Measurements from ENCODE around the gene ANKLE2. TPM values are rescaled to one million over a fixed set of nuclear protein-coding genes. Genes with fewer than 3 reads are reported as not detected.

Gene ANKLE2
- total RNA-seq, 1 experiment from 2014 or later = 47.4 TPM

DNA sequence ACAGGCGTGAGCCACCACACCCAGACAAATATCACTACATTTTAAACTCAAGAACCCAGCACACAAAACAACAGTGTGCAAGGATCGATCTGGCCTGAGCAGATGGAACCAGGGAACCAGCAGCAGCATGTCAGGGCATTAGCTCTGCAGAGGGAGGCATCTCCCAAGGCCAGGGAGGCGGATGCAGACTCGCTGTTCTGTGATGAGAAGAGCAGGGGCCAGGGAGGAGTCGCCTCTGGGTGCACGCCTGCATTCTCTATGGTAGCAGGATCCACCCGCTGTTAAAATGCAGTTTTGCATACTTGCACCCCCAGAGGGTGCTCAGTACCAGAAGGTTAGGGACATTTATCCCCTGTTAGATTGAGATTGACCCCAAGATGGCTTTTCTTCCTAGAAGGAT lies 33.1 kb downstream of the ANKLE2 start:
- DNase-seq (ENCODE audit: low read depth) = no peak
- in situ Hi-C loops (cut with HindIII; ENCODE audit: low pct_unique_long_range_greater_than_20kb, low sequenced_read_pairs) = no loop called here

DNA sequence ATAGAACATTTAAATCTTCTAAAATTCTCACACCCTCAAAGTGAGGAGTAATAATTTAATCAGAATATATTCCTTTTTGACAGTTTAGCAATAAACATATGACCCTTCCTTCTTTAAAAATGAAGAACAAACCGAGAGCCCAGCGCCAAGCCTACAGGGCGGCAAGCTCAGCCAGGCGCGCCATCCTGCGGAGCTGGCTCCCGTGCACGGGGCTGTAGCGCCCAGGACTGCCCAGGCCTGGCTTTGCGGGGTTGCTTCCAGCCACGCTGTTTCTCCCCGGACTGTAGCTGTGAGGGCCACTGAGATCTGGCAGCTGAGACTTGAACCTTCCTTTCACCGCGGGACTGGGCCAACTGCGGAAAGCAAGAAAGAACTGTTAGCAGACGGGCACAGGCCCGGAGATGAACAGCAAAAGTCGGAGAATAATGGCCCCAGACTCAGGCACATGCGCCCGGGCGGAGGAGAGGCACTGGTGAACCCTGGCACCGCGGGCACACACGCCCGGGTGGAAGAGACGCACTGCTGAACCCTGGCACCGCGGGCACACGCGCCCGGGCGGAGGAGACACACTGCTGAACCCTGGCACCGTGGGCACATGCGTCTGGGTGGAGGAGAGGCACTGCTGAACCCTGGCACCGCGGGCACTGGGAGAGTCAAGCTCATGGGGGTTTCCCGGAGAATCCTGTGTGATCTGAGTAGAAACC lies 34.4 kb downstream of the ANKLE2 start:
- in situ Hi-C loops (cut with HindIII; ENCODE audit: low pct_unique_long_range_greater_than_20kb, low sequenced_read_pairs) = no loop called here

DNA sequence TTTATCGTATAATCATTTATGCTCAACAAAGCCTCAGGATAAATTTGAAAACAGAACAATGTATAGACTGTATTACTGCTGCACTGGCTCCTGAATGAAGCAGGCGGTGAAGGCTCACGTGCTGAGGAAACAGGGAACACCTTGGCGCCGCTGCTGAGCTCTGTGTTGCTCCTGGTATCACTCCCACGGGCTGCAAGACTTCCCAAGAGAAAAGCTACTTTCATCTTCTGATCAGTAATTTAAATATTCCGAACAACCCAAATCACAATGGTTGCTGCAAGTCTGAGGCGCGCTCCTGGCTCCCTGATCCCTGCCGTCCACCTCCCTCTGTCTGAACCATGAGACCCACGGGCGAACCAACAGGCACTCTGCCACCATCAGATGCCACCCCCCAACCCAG lies 35.2 kb downstream of the ANKLE2 start:
- no peak for DNase-seq (ENCODE audit: low read depth)
- in situ Hi-C loops (cut with HindIII; ENCODE audit: low pct_unique_long_range_greater_than_20kb, low sequenced_read_pairs) = no loop called here

More for the DNA sequence above, 34.4 kb downstream of the ANKLE2 start:
- no peak for DNase-seq (ENCODE audit: low read depth)

DNA sequence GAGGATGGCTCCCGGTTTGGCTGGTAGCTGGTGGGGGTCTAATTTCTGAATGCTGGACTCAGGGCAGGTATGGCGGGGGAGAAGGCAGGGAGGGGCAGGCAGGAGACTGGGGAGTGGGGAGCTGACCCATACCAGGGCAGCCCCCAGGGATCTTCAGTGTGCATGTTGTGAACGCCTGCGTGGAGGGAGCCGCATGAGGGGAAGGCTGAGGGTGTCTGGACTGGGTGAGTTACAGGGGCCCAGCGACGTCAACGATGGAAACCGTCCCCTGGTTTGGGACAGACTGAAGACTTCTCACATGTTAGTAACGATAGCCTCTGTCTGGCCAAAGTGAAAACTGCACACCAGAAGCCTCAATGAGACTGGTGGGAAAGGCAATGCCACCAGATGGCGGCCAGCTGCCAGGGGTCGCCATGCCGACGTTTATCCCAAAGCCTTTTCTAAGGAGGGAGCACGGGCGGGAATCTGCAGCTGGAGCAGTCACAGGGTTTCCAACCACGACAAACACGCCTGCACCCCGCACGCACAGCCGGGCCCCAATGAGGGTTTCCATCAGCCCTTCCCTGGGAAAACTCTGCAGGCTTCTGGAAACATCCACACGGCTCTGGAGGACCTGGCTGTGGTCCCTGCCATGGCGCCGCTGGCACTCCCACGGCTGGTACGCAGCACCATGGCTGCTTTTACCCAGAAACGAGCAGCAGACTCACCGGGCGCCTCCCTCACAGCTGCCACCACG lies 37.0 kb downstream of the ANKLE2 start:
- in situ Hi-C loops (cut with HindIII; ENCODE audit: low pct_unique_long_range_greater_than_20kb, low sequenced_read_pairs) = no loop called here

DNA sequence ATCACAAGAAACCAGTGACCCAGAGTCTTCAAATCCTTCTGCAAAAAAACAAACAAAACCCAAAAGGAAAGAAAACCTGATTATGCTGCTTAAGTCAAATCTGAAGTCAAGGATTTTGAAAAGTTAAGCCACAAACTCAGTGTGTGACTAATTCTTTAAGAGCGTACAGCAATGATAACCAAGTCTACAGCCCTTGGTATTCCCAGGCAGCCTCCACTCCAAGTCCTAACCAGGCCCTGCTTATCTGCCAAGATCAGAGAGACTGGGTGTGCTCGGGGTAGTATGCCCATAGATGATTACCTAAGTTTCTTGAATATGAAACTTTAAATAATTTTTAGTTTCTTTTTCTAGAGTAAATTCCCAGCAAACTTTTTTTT lies 37.9 kb downstream of the ANKLE2 start:
- no peak for DNase-seq (ENCODE audit: low read depth)
- in situ Hi-C loops (cut with HindIII; ENCODE audit: low pct_unique_long_range_greater_than_20kb, low sequenced_read_pairs) = no loop called here

More for the DNA sequence above, 37.0 kb downstream of the ANKLE2 start:
- DNase-seq (ENCODE audit: low read depth) = no peak

DNA sequence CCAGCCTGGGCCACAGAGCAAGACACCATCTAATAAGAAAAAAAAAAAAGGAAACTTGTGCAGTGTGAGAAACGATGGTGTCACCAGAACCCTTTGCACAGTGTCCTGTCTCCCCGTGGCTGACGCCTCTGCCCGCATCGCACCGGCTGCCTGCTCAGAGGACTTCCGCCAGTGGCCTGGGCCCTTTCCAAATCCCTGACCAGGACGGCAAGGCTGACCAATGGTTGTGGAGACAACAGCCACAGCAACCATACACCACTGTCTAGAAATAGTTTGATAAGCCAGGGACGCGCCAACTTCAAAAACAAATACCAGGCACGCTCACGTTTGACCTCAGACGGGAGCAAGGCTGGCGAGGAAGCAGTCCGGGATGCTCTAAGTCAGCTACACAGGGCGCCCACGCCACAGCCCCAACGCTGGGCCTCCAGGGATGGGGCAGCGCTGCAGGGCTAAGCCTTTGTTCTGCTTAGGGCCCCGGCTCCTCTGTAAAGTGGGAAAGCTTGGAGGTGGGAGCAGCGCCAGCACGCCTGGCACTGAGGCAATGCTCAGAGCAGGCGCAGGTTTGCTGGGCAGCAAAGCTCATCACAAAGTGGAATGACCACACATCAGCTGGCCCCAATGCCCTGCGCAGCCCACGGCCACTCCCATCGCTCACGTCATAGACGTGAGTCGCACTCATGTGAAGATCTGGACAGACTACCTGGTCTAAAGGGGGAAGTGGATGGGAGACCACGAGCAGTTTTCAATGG lies 38.4 kb downstream of the ANKLE2 start:
- peak; percentile 38 for DNase-seq (ENCODE audit: low read depth)
- in situ Hi-C loops (cut with HindIII; ENCODE audit: low pct_unique_long_range_greater_than_20kb, low sequenced_read_pairs) = no loop called here

DNA sequence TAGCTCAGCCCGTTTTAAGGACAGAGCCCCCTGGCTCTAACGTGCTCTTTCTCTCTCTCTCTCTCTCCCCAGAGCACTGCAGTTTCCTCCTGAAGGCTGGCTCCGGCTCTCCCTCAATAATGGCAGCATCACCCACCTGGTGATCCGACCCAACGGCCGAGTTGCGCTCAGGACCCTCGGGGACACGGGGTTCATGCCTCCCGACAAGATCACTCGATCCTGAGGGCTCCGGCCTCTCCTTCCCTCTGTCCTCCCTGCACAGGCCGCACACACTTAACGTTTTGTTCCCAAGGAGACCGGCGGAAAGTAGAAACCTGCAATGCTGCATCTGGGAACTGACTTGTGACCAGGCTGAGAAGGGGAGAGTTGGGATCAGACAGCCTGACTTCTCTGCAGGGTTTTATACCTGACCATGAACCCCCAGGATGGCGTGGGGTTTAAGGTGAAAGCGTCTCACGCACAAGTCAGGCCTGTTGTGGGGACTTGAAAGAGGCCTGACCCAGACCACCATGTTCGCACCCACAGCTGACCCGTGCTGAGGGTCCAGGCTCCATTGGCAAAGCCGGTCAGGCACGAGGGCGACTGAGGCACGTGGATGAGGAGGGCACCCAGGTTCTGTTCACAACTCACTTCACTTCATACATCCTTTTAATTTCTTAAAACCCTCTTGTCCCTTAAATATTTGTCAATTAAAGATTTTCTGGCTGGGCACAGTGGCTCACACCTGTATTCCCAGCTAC lies 40.9 kb downstream of the ANKLE2 start:
- in situ Hi-C loops (cut with HindIII; ENCODE audit: low pct_unique_long_range_greater_than_20kb, low sequenced_read_pairs) = no loop called here
- no peak for DNase-seq (ENCODE audit: low read depth)

DNA sequence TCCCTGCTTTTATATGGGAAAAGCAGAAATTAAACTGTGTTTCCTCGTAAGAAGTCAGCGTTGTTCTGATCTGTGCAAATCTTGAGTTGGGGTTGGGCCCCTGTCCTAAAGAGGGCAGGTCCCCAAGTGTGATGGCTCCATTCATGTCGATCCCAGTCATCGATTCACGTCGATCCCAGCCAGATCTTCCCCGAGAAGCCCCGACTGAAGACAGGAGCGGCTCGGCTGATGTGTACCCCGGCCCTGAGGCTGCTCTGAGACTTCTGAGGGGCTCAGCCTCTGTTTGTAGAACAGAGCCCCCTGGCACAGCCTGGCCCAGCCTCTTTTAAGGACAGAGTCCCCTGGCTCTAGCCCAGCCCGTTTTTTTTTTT lies 41.7 kb downstream of the ANKLE2 start:
- in situ Hi-C loops (cut with HindIII; ENCODE audit: low pct_unique_long_range_greater_than_20kb, low sequenced_read_pairs) = no loop called here
- DNase-seq (ENCODE audit: low read depth) = no peak

DNA sequence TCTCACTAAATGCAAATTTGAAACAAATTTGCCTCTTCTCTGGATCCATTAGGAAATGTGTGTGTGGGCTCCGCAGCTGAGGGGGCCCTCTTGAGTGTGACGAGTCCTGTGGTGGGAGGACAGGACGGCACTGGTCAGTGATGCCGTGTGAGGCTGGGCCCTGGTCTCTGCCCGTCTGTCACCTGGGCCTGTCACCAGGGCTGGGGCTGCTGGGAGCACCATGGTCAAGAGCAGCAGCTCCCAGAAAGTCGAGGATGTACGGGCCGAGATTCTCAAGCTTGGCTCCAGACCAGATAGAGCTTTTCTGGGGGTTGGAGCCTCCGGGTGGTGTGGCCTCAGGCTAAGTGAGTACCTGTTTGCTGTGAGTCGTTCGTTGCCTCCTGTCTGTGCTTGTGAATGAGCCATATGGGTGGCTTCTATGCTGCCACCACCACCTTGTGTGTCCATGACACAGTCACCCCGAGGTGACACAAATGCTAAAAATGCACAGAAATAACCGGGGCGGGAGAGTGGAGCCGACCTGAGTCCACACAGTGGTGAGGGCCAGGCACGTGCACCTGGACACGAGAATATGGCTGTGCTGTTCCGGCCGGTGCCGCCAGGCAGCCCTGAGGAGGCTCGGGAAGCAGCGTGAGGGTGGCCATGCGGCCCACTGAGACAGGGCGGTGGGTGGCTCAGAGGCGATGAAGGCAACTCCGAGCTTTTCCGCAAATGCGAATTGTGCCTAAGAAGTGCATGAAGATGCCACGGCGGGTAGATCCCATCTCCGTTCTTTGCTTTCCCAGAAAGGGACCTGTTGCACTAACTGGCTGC lies 42.3 kb downstream of the ANKLE2 start:
- DNase-seq (ENCODE audit: low read depth) = no peak
- in situ Hi-C loops (cut with HindIII; ENCODE audit: low pct_unique_long_range_greater_than_20kb, low sequenced_read_pairs) = no loop called here

DNA sequence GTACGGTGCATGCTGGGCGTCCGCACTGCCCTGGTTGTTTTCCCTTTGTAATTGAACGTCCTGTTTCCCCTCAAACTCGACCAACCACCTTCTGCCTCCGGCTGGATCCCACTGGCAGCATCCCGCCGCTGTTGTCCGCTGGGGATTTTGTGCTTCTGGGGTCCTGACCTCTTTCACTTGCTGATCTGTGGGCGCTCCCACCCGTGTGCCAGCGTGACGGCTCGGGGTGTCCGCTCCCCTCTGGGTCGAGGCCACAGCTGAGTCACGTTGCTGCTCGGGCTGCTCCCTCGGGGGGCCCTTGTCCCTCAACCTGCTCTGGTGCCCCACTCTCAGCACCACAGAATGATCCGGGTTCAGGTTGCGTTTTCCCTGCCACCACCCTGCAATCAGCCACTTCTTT lies 43.0 kb downstream of the ANKLE2 start:
- DNase-seq (ENCODE audit: low read depth) = no peak
- in situ Hi-C loops (cut with HindIII; ENCODE audit: low pct_unique_long_range_greater_than_20kb, low sequenced_read_pairs) = no loop called here

DNA sequence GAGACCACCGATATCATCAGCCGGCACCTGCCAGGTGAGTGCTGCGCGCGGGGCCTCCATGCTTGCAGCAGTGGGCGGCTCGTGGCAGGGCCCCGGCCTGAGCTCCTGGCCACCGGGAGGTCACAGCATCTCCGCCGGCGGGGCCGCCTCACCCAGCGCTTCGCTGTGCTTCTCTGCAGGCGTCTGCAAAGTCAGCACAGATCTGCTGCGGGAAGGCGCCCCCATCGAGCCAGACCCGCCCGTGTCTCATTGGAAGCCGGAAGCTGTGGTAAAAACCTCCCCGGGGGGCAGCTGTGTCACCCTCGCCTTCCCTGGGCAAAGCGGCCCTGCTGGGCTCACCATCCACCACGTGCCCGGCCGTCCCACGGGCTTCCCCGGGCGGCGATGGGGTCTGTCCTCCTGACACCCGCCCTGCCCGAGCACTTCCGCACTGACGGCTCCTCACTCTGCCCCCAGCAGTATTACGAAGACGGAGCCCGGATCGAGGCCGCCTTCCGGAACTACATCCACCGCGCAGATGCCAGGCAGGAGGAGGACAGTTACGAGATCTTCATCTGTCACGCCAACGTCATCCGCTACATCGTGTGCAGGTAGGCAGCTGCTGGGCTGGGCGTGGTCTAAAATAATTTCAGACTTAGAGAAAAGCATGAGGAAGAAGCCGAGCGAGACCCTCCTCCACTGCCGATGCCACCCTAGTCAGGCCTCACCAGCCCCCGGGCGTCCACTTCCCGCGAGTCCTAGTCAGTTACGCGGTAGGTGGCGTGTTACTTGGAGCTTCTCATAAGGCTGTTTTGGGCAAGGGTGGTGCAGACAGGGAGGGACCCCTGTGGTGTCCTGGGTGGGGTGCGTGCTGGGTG lies 43.9 kb downstream of the ANKLE2 start:
- in situ Hi-C loops (cut with HindIII; ENCODE audit: low pct_unique_long_range_greater_than_20kb, low sequenced_read_pairs) = no loop called here
- no peak for DNase-seq (ENCODE audit: low read depth)

DNA sequence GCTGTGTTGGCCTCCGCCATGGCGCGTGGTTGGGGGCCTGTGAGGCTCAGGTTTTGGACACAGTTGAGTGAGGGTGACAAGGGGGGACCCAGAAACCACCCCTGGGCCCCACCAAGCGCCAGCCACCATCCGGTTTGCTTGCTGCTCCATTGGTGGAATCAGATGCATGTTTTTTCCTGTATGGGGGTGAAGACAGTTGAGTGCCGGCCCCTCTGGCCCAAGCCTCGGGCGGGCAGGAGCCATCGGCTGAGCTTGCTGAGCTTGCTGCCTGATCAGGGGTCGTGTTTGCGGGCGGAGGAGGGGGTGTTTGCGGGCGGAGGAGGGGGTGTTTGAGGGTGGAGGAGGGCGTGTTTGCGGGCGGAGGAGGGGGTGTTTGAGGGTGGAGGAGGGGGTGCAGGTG lies 44.6 kb downstream of the ANKLE2 start:
- in situ Hi-C loops (cut with HindIII; ENCODE audit: low pct_unique_long_range_greater_than_20kb, low sequenced_read_pairs) = no loop called here
- no peak for DNase-seq (ENCODE audit: low read depth)

DNA sequence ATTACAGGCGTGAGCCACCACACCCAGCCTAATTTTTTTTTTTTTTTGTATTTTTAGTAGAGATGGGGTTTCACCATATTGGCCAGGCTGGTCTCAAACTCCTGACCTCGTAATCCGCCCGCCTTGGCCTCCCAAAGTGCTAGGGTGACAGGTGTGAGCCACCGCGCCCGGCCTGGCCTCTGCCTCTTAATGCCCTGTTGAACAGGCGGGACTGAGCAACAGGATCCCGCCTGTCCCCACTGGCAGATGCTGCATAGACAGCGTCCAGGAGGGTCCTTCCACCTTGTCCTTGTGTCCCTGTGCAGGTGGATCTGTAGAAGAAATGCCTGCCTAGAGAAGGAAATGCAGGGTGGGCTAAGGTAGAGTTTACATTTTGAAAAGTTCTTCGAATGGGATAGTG lies 45.3 kb downstream of the ANKLE2 start:
- in situ Hi-C loops (cut with HindIII; ENCODE audit: low pct_unique_long_range_greater_than_20kb, low sequenced_read_pairs) = no loop called here

DNA sequence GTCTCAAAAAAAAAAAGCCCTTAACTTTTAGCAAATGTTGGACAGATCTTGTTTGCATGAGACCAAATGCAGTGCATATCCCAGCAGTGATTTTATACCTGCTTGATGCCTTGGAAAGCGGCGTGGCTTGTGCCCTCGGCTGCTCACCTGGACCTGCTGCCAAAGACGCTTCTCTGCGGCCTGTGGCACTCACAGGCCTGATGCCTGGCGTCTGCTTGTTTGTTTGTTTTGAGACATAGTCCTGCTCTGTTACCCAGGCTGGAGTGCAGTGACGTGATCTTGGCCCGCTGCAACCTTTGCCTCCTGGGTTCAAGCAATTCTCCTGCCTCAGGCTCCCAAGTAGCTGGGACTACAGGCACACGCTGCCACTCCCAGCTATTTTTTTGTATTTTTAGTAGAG lies 45.8 kb downstream of the ANKLE2 start:
- DNase-seq (ENCODE audit: low read depth) = no peak
- in situ Hi-C loops (cut with HindIII; ENCODE audit: low pct_unique_long_range_greater_than_20kb, low sequenced_read_pairs) = no loop called here

More for the DNA sequence above, 45.3 kb downstream of the ANKLE2 start:
- no peak for DNase-seq (ENCODE audit: low read depth)

DNA sequence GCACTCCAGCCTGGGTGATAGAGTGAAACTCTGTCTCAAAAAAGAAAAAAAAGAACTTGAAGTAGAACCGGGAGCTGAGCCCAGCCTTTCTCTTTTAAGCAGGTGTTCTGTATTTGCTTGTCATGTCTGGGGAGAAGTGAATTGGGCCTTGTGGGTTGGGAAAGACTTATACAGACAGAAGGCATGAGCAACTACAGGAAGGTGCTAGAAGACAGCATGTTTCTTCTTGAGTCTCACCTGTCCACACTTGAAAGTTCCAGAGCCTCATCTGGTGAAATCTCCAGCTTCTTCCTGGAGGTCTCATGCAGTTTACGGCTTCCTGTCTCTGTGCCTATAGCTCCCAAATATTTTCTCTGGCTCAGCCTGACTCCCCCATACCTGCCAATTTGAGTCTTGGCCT lies 48.5 kb downstream of the ANKLE2 start:
- in situ Hi-C loops (cut with HindIII; ENCODE audit: low pct_unique_long_range_greater_than_20kb, low sequenced_read_pairs) = no loop called here
- no peak for DNase-seq (ENCODE audit: low read depth)

DNA sequence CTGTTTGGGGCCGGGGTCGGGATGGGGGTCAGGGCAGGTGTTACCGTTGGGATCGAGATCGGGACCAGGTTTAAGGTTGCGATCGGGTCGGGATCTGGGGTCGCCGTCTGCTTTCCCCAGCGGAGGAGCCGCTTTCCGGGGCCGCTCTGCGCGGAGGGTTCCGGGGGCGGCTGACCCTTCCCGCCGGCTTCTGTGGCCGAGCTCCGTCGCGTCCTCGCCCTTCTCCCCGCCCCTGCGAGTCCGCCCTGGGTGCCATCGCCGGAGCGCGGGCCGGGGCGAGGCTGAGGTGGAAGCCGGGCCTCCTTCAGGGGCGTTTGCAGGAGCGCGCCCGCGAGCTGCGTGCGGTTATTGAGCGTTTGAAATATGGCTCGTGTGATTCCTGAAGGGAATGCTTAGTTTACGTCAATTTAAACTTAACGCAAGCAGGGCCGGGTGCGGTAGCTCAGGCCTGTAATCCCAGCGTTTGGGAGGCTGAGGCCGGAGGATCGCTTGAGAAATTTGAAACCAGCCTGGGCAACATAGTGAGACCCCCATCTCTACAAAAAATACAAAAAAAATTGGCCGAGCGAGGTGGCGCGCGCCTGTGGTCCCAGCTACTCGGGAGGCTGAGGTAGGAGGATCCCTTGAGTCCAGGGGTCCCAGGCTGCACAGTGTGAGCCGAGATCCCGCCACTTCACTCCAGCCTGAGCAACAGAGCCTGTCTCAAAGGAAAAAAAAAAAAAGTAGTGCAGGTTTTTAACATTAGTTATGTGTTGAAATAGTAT lies 50.4 kb downstream of the ANKLE2 start:
- in situ Hi-C loops (cut with HindIII; ENCODE audit: low pct_unique_long_range_greater_than_20kb, low sequenced_read_pairs) = no loop called here
- DNase-seq (ENCODE audit: low read depth) = no peak

Measured in Caki2 (cell line).